Tibial nerve (tissue), 4 donors: ENCODE results near the gene C1RL. TPM values are rescaled to one million over a fixed set of nuclear protein-coding genes. Genes with fewer than 3 reads are reported as not detected.
A peak's percentile ranks its signal among the peaks of the same experiment; 100 is the strongest.

ENCODE experiments used
- DNase-seq, 2 donors: peaks; one replicate each; pipeline ENCODE4 v3.0.0-alpha.2; 2019; ENCODE audit warnings: low spot score in 2 of 2
- H3K27ac ChIP-seq, 4 donors: fragments of 200-600 bp; sonication (generic) in 3 of 4; one replicate each; pipeline ENCODE4 v1.5.1; 2017 to 2019; ENCODE audit warnings: mild to moderate bottlenecking in 1 of 4
- H3K27me3 ChIP-seq, 2 donors: fragments of 200-600 bp; sonication (generic) in 1 of 2; one replicate each; pipeline versions ENCODE4 v1.5.1 to v1.6.0; 2017 to 2019
- H3K36me3 ChIP-seq, 3 donors: fragments of 200-600 bp; sonication (generic); one replicate each; pipeline ENCODE4 v1.5.1; 2018 to 2019
- H3K4me1 ChIP-seq, 4 donors: fragments of 200-600 bp; sonication (generic) in 3 of 4; one replicate each; pipeline ENCODE4 v1.5.1; 2017 to 2019
- H3K4me3 ChIP-seq, 4 donors: fragments of 200-600 bp; sonication (generic) in 3 of 4; one replicate each; pipeline ENCODE4 v1.5.1; 2017 to 2019; ENCODE audit warnings: mild to moderate bottlenecking in 1 of 4, moderate library complexity in 1 of 4
- H3K9me3 ChIP-seq, 4 donors: fragments of 200-600 bp; sonication (generic) in 3 of 4; one replicate each; pipeline ENCODE4 v1.5.1; 2017 to 2019
- CTCF ChIP-seq, 5 experiments: fragments of 200-600 bp in 3 of 5; fragments of 450-650 bp in 2 of 5; sonication (generic) in 3 of 5; IDR thresholded peaks; one replicate each; pipeline ENCODE4 v1.5.1; 2016 to 2019; ENCODE audit warnings: antibody characterized with exemption in 5 of 5, mild to moderate bottlenecking in 3 of 5, moderate library complexity in 2 of 5
- EP300 ChIP-seq, 2 donors: sonication (generic); formaldehyde crosslinking; IDR thresholded peaks; one replicate each; pipeline ENCODE4 v1.6.1; 2017; ENCODE audit warnings: antibody characterized with exemption in 2 of 2, mild to moderate bottlenecking in 1 of 2
- POLR2A ChIP-seq, 2 donors: fragments of 450-650 bp; IDR thresholded peaks; one replicate each; pipeline ENCODE4 v1.6.1; 2017; ENCODE audit warnings: antibody characterized with exemption in 2 of 2, mild to moderate bottlenecking in 2 of 2, moderate library complexity in 2 of 2
- WGBS, 2 donors: methylation state at CpG; one replicate each; pipeline ENCODE4 v1.1.5; 2018; 5-methylcytosine and 5-hydroxymethylcytosine counted together
- total RNA-seq, 4 donors: library from RNA; depleted of rRNA; stranded (reverse); fragments of >200 nt; gene quantifications; one replicate each; pipeline ENCODE4 v1.1.0, GENCODE V29; 2016

The C1RL gene
- total RNA-seq, result 100 to 1,000 TPM; 125 to 214 (median 180) TPM

- Histone ChIP-seq H3K27me3 (no peaks in the 10 kb centered on the region), H3K27ac (peak within 1 kb of the TSS; percentile 89 to 96 (median 94)), H3K4me1 (peaks cover 0 to 56% (median 12%) of the 10 kb centered on the region in 4 donors), H3K9me3 (peaks cover 0 to 9% (median 0%) of the 10 kb centered on the region in 4 donors), H3K36me3 (peaks cover 0 to 25% (median 0%) of the 10 kb centered on the region in 3 donors), H3K4me3 (peak within 1 kb of the TSS; percentile 45 to 68 (median 56))
- DNase-seq, result peak; percentile 97 to 99
- peak; percentile 98 to 99 (median 98) for TF ChIP-seq CTCF (IDR thresholded peaks at IDR 0.05)
- peak; percentile 23 to 37 for TF ChIP-seq POLR2A (IDR thresholded peaks at IDR 0.05)
- peak; percentile 94 to 96 for TF ChIP-seq EP300 (IDR thresholded peaks at IDR 0.05)
- 8 to 13% methylated on average over 21 to 23 of the region's 23 CpGs for WGBS, 2 donors
These were observed at the start of gene C1RL for GRCh38 chr12:7108796-7109571. Gene C1RL, minus strand, starts transcription at chr12:7109214. Its CDS starts 34 bp downstream, at chr12:7109180.

GRCh38 chr12:7157391-7157790 is 48.4 kb upstream of the C1RL start:
- Histone ChIP-seq H3K36me3 (peaks cover 0 to 57% (median 0%) of the 10 kb centered on the region in 3 donors), H3K27me3 (peaks cover 0 to under 1% of the 10 kb centered on the region in 2 donors), H3K9me3 (no peaks in the 10 kb centered on the region), H3K4me3 (no peak overlapping the region), H3K27ac (no peak overlapping the region), H3K4me1 (peaks cover 0 to 8% (median 0%) of the 10 kb centered on the region in 4 donors)
- WGBS, 2 donors, result 90% methylated on average over 17 of the region's 17 CpGs
- no peak for DNase-seq
- TF ChIP-seq CTCF (IDR thresholded peaks at IDR 0.05) (no peak), EP300 (IDR thresholded peaks at IDR 0.05) (no peak), POLR2A (IDR thresholded peaks at IDR 0.05) (no peak)

GRCh38 chr12:7156259-7157197 is 47.5 kb upstream of the C1RL start:
- Histone ChIP-seq H3K4me3 (no peak overlapping the region), H3K27me3 (no peaks in the 10 kb centered on the region), H3K9me3 (no peaks in the 10 kb centered on the region), H3K4me1 (peaks cover 0 to 8% (median 0%) of the 10 kb centered on the region in 4 donors), H3K27ac (no peak overlapping the region), H3K36me3 (peaks cover 0 to 64% (median 0%) of the 10 kb centered on the region in 3 donors)
- WGBS, 2 donors, result 85 to 89% methylated on average over 20 to 23 of the region's 24 CpGs
- TF ChIP-seq CTCF (IDR thresholded peaks at IDR 0.05), result no peak
- TF ChIP-seq EP300 (IDR thresholded peaks at IDR 0.05), result no peak
- TF ChIP-seq POLR2A (IDR thresholded peaks at IDR 0.05), result no peak
- no peak for DNase-seq

- no peak for DNase-seq
- Histone ChIP-seq H3K27me3 (no peaks in the 10 kb centered on the region), H3K4me1 (peaks cover 0 to 8% (median 0%) of the 10 kb centered on the region in 4 donors), H3K27ac (no peak overlapping the region), H3K36me3 (peaks cover 0 to 74% (median 4%) of the 10 kb centered on the region in 3 donors), H3K4me3 (no peak overlapping the region), H3K9me3 (no peaks in the 10 kb centered on the region)
- WGBS, 2 donors, result 76 to 83% methylated on average over 7 to 8 of the region's 8 CpGs
- TF ChIP-seq EP300 (IDR thresholded peaks at IDR 0.05), result no peak
- no peak for TF ChIP-seq POLR2A (IDR thresholded peaks at IDR 0.05)
- no peak for TF ChIP-seq CTCF (IDR thresholded peaks at IDR 0.05)
These were observed 46.5 kb upstream of the C1RL start for GRCh38 chr12:7155471-7156034.
